GM23248 (cell line): ENCODE results near the gene SERPINA4. TPM values are rescaled to one million over a fixed set of nuclear protein-coding genes. Genes with fewer than 3 reads are reported as not detected.

Experiments
- DNase-seq: peaks from one replicate; pipeline ENCODE4 v3.0.0-alpha.2; 2015
- H2AFZ ChIP-seq: fragments of 200-600 bp; sonication (generic); 2 replicates; pipeline ENCODE4 v1.6.1; 2016; ENCODE audit warnings: antibody characterized with exemption
- H3F3A ChIP-seq: fragments of 200-600 bp; sonication (generic); 2 replicates; pipeline ENCODE4 v1.6.1; 2016; ENCODE audit warnings: mild to moderate bottlenecking, antibody characterized with exemption, mixed run types; ENCODE audit not compliant: insufficient read depth
- H3K27ac ChIP-seq: fragments of 200-600 bp; sonication (generic); 2 replicates; pipeline ENCODE4 v1.5.1; 2016; ENCODE audit warnings: mild to moderate bottlenecking
- H3K27me3 ChIP-seq: fragments of 200-600 bp; sonication (generic); replicated peaks from 2 replicates; pipeline ENCODE4 v1.6.1; 2016; ENCODE audit warnings: mild to moderate bottlenecking; ENCODE audit not compliant: insufficient read depth
- H3K36me3 ChIP-seq: fragments of 200-600 bp; sonication (generic); 2 replicates; pipeline ENCODE4 v1.6.1; 2016; ENCODE audit warnings: low read depth, mild to moderate bottlenecking
- H3K4me1 ChIP-seq: fragments of 200-600 bp; sonication (generic); 2 replicates; pipeline ENCODE4 v1.6.1; 2016; ENCODE audit warnings: mild to moderate bottlenecking; ENCODE audit not compliant: insufficient read depth
- H3K4me2 ChIP-seq: fragments of 200-600 bp; sonication (generic); one replicate; pipeline ENCODE4 v1.6.1; 2016; ENCODE audit warnings: mild to moderate bottlenecking; ENCODE audit not compliant: unreplicated experiment
- H3K4me3 ChIP-seq: fragments of 200-600 bp; sonication (generic); 2 replicates; pipeline ENCODE4 v1.5.1; 2016; ENCODE audit warnings: mild to moderate bottlenecking
- H3K79me2 ChIP-seq: fragments of 200-600 bp; sonication (generic); 2 replicates; pipeline ENCODE4 v1.6.1; 2016; ENCODE audit warnings: mild to moderate bottlenecking; ENCODE audit not compliant: insufficient read depth
- H3K9ac ChIP-seq: fragments of 200-600 bp; sonication (generic); 2 replicates; pipeline ENCODE4 v1.6.1; 2016; ENCODE audit warnings: mild to moderate bottlenecking
- H3K9me2 ChIP-seq: fragments of 200-600 bp; sonication (generic); 2 replicates; pipeline ENCODE4 v1.6.1; 2016; ENCODE audit warnings: mixed run types, mild to moderate bottlenecking, moderate library complexity; ENCODE audit not compliant: insufficient read depth
- H3K9me3 ChIP-seq: fragments of 200-600 bp; sonication (generic); one replicate; pipeline ENCODE4 v1.6.1; 2017; ENCODE audit warnings: low read depth
- H4K20me1 ChIP-seq: fragments of 200-600 bp; sonication (generic); 2 replicates; pipeline ENCODE4 v1.6.0; 2016; ENCODE audit not compliant: insufficient read depth
- EZH2 ChIP-seq: fragments of 200-600 bp; sonication (generic); IDR thresholded peaks from 2 replicates; pipeline ENCODE4 v1.6.1; 2018; ENCODE audit warnings: antibody characterized with exemption, mild to moderate bottlenecking; ENCODE audit not compliant: insufficient read depth, poor library complexity, severe bottlenecking
- EZH2phosphoT487 ChIP-seq: fragments of 200-600 bp; sonication (generic); IDR thresholded peaks from 2 replicates; pipeline ENCODE4 v1.6.1; 2018; ENCODE audit warnings: antibody characterized with exemption, moderate library complexity, mild to moderate bottlenecking, low read depth; ENCODE audit not compliant: insufficient read depth
- WGBS, 2 experiments: methylation state at CpG; one replicate each; pipeline ENCODE4 v1.1.6; 2015 to 2017; ENCODE audit warnings: low lambda C conversion rate in 2 of 2, low coverage in 1 of 2; ENCODE audit errors: missing lambda C conversion rate in 2 of 2; 5-methylcytosine and 5-hydroxymethylcytosine counted together
- in situ Hi-C: fragments of 300-500 bp; cut with MboI; formaldehyde crosslinking; loops from 2 replicates; pipeline ENCODE4 v1.15.0; 2020
- polyA plus RNA-seq: library from polyadenylated mRNA; unstranded; fragments of >200 nt; fragmentation: Nextera tagmentation; extraction: Ambion mirVana; gene quantifications from 2 replicates; pipeline ENCODE4 v1.2.1, GENCODE V29; 2016
- total RNA-seq: library from RNA; depleted of rRNA; stranded (reverse); fragments of >200 nt; shearing (Covaris generic); gene quantifications from 2 replicates; pipeline ENCODE4 v1.2.3, GENCODE V29; 2014

Gene SERPINA4
- total and polyA plus RNA-seq, 2 experiments from 2014 or later, result not detected

DNA sequence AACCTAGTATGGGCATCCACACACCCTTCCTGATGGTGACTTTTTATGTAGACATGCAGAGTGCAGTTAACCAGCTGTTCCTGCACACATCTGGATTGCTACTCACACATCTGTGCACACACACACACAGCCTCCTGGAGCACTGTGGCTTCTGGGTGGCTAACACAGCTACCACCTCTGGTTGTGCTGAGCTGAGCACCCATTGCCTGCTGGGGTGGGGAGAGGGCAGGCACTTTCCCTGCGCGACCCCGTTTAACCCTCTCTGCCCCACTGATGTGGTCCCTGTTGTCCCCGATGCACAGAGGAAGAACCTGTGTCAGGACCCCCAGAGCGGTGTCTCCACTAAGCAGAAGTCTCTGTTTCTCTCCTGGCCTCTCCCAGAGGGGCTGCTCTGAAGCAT lies 36.5 kb downstream of the SERPINA4 start:
- Histone ChIP-seq H3K4me2 (no peak overlapping the region), H3K27ac (no peak overlapping the region), H3F3A (peaks cover 17% of the 10 kb centered on the region; the same call in 1 of the 2 replicates), H3K9me2 (no peaks in the 10 kb centered on the region), H3K27me3 (no peaks in the 10 kb centered on the region), H3K9ac (no peak overlapping the region), H3K79me2 (no peaks in the 10 kb centered on the region), H3K36me3 (no peaks in the 10 kb centered on the region), H2AFZ (no peak overlapping the region), H3K9me3 (no peaks in the 10 kb centered on the region), H3K4me3 (no peak overlapping the region), H4K20me1 (no peaks in the 10 kb centered on the region), H3K4me1 (peaks cover 36% of the 10 kb centered on the region)
- in situ Hi-C loops, result no loop called here
- WGBS, 2 experiments, result 74 to 76% methylated on average over 5 of the region's 5 CpGs
- DNase-seq, result no peak
- TF ChIP-seq EZH2, result no peak
- no peak for TF ChIP-seq EZH2phosphoT487

DNA sequence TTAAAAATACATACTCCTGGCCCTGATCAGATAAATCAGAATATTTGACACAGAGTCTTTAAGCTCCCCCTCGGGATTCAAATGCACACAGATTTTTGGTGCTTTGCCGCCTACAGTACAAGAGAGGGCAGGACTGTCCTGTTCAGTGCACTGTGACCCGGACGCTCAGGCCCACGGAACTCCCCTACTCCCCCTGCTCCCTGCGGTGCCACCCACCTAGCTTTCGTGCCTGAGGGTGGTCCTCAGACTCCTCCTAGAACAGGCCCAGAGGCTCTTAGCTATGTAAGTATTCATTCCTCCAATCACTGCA lies 37.2 kb downstream of the SERPINA4 start:
- Histone ChIP-seq H3F3A (peaks cover 17% of the 10 kb centered on the region; the same call in 1 of the 2 replicates), H3K27ac (peak overlapping the region; percentile 78; the same call in 1 of the 2 replicates), H3K36me3 (no peaks in the 10 kb centered on the region), H2AFZ (no peak overlapping the region), H3K4me3 (no peak overlapping the region), H3K79me2 (no peaks in the 10 kb centered on the region), H3K4me1 (peaks cover 36% of the 10 kb centered on the region), H3K4me2 (no peak overlapping the region), H3K9me2 (no peaks in the 10 kb centered on the region), H4K20me1 (no peaks in the 10 kb centered on the region), H3K9me3 (no peaks in the 10 kb centered on the region), H3K9ac (no peak overlapping the region), H3K27me3 (no peaks in the 10 kb centered on the region)
- in situ Hi-C loops, result no loop called here
- 71 to 88% methylated on average over 7 of the region's 7 CpGs for WGBS, 2 experiments
- TF ChIP-seq EZH2phosphoT487 (no peak), EZH2 (no peak)
- DNase-seq, result no peak

DNA sequence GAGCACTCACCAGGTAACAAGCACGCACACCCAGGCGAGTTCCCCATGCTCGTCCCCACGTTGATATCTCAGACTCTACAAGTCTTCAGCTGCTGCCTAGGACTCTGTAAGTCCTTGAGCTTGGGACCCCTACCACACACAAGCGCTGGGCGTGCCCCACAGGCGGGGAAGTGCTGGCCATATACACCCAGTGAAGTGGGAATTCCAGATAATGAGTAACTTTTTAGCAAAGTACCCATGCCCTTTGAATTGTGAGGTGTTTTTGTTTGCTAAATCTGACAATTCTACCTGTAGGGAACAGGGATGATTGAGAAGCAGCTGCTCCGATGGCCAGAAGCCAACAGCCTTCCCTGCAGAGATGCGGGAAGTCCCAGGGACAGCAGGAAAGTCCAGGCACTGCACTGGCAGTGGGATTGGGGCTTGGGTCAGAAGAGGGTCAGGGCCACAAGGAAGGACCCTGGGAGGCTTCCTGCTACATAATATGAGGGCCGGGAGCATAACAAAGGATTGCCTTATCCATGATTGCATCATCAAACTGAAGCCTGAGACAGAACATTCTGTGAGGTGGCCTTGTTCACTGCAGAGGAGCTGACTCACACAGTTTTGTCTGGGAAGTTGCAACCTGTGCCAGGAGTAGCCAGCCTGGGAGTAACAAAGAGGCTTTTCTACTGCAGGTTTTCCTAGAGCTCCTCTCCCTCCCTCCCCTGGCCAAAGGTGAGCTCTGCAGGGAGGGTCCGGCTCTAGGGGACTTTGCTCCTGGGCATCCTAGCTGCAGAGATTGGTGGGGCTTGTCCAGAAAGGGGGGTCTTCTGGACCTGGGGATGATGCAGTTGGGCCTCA lies 37.8 kb downstream of the SERPINA4 start:
- Histone ChIP-seq H3K27ac (peak overlapping the region; percentile 78), H3K4me1 (peaks cover 36% of the 10 kb centered on the region), H3F3A (peaks cover 17% of the 10 kb centered on the region; the same call in 1 of the 2 replicates), H3K9me3 (no peaks in the 10 kb centered on the region), H3K4me2 (no peak overlapping the region), H3K9ac (peak overlapping the region; percentile 59), H3K27me3 (no peaks in the 10 kb centered on the region), H3K4me3 (no peak overlapping the region), H3K9me2 (no peaks in the 10 kb centered on the region), H2AFZ (no peak overlapping the region; the same call in 1 of the 2 replicates), H4K20me1 (no peaks in the 10 kb centered on the region), H3K79me2 (no peaks in the 10 kb centered on the region), H3K36me3 (no peaks in the 10 kb centered on the region)
- 62 to 68% methylated on average over 11 of the region's 11 CpGs for WGBS, 2 experiments
- TF ChIP-seq EZH2phosphoT487 (no peak), EZH2 (no peak)
- in situ Hi-C loops, result no loop called here
- DNase-seq, result peak; percentile 98

DNA sequence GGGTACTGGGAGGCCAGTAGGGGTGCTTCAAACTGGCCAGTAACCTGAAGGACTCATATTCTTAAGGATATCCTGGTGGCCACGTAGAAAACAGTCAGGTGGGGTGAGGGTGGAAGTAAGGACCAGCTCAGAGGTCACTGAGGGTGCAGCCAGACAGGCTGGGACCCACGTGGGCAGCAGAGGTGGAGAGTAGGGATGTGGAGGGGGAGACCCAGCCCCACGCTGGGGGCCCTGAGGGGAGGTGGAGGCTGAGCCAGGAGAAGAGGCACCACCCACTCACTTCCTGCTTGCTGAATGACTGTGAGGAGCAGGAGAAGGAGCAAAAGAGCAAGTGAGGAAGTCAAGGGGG lies 38.4 kb downstream of the SERPINA4 start:
- Histone ChIP-seq H3K4me2 (no peak overlapping the region), H3K27me3 (no peaks in the 10 kb centered on the region; the same call in 1 of the 2 replicates), H3K9ac (peak overlapping the region; percentile 59), H3K36me3 (no peaks in the 10 kb centered on the region), H3K79me2 (no peaks in the 10 kb centered on the region), H4K20me1 (no peaks in the 10 kb centered on the region), H3K27ac (peak overlapping the region; percentile 78), H3K4me1 (peaks cover 36% of the 10 kb centered on the region), H3K4me3 (no peak overlapping the region), H2AFZ (no peak overlapping the region), H3F3A (peaks cover 17% of the 10 kb centered on the region; the same call in 1 of the 2 replicates), H3K9me3 (no peaks in the 10 kb centered on the region), H3K9me2 (no peaks in the 10 kb centered on the region)
- in situ Hi-C loops, result no loop called here
- TF ChIP-seq EZH2phosphoT487 (no peak), EZH2 (no peak)
- WGBS, 2 experiments, result 48 to 55% methylated on average over 3 of the region's 3 CpGs
- no peak for DNase-seq
